M059J (cell line): Measurements from ENCODE around the gene WSB1. TPM values are rescaled to one million over a fixed set of nuclear protein-coding genes. Genes with fewer than 3 reads are reported as not detected.

Experiments
- DNase-seq: peaks from one replicate; pipeline ENCODE4 v3.0.0-alpha.2; 2012; ENCODE audit warnings: low read depth
- total RNA-seq: library from RNA; depleted of rRNA; stranded (reverse); fragments of >200 nt; shearing (Covaris generic); gene quantifications from 2 replicates; pipeline ENCODE4 v1.2.3, GENCODE V29; 2014; rRNA removed

WSB1 gene
- total RNA-seq, 1 experiment from 2014 or later, result 39.4 TPM

DNA sequence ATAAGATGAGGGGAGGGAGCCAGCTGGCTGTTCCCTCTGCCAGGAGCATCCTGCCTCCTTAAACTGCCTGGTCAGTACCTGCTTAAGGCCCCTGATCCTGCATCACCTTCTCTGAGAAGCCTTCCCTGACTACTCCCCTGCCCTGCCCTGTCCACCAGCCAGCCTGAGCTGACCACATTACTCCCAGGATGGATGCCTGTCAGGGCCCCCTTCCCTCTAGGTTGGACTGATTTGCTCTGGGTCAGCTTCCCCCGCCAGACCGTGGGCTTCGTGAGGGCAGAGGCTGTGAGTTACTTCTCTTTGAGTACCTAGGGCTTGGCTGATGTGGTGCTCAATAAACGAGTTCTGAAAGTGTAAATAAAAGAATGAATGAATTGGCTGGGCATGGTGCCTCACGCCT, 63.3 kb downstream of the WSB1 start:
- no peak for DNase-seq

DNA sequence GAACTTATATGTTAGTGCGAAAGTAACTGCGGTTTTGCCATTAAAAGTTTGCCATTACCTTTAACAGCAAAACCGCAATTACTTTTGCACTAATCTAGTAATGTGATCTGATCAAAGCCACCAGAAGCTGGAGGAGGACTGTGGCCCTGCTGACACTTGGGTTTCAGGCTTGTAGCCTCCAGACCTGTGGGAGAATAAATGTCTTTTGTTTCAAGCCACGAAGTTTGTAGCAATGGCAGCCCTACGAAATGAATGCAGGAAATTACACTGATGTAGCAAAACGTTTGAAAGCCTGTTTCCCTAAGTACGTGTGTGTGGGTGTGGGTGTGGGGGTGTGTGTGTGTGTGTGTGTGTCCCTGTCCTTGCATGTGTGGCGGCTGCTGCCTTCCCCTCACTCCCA, 66.6 kb downstream of the WSB1 start:
- DNase-seq, result no peak

GRCh38 chr17:27361695-27362094, 67.8 kb downstream of the WSB1 start:
- no peak for DNase-seq

- DNase-seq, result no peak
These were observed 68.6 kb downstream of the WSB1 start for GRCh38 chr17:27362503-27362902.

DNA sequence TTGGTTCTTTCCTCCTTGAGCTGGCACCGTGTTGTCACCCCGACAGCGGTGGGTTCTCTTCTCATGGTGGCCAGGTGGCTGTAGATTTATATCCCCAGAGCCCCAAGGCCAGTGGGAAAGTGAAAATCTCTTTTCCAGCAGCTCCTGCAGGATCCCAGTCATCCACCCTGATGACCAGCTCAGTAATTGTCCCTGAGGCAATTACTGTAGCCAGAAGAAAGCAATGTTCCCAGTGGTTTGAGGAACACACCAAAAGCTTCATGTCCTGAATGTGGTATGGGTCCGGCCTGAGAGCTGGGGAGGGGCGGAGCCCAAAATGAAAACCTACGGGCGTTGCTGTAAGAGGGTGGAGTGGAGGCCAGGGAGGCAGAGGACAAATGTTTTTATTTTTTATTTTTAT, 69.0 kb downstream of the WSB1 start:
- no peak for DNase-seq

- no peak for DNase-seq
These were observed 69.4 kb downstream of the WSB1 start for GRCh38 chr17:27363326-27363725.

Other genes with a start within 250 kb of the WSB1 start
- 2.5 and 3.8 TPM in 2 replicates for gene KSR1, start 162.3 kb downstream of the WSB1 start, total RNA-seq